H1 (cell line): ENCODE results near the gene MYCBPAP. TPM values are rescaled to one million over a fixed set of nuclear protein-coding genes. Genes with fewer than 3 reads are reported as not detected.

Source experiments
- RFX5 ChIP-seq: IDR thresholded peaks from 2 replicates; pipeline ENCODE4 v1.6.1; 2011; ENCODE audit warnings: low read depth, low read length, improper control_type of control experiment, borderline replicate concordance
- ZNF274 ChIP-seq: IDR thresholded peaks from 2 replicates; pipeline ENCODE4 v1.7.0; 2012; ENCODE audit warnings: low read length, borderline replicate concordance; ENCODE audit errors: extremely low read depth
- polyA plus RNA-seq, 7 experiments: library from polyadenylated mRNA; depleted of rRNA in 3 of 7; stranded (reverse) in 5 of 7; unstranded in 2 of 7; fragments of >200 nt in 5 of 7; fragments of 200-250 nt in 2 of 7; gene quantifications; 1 replicate in 5 of 7; 2 replicates in 1 of 7; 4 replicates in 1 of 7; pipeline versions ENCODE4 v1.2.1 to v1.2.3, GENCODE V29; 2011 to 2013; ENCODE audit warnings: missing spikeins in 2 of 7, mixed read lengths in 2 of 7
- total RNA-seq: library from RNA; stranded (reverse); fragmentation: NEBNext Ultra II Directional; extraction: Animal tissue kit (Norgen Biotek cat#: 25700); gene quantifications from 2 replicates; pipeline ENCODE4 v1.2.1, GENCODE V29; 2021

Gene MYCBPAP
- total and polyA plus RNA-seq, 2 of the 8 experiments (the other 6 are each of a cell fraction or from before 2014, with no cell fraction given), result 0.89 to 3.3 TPM

- TF ChIP-seq RFX5 (no peak), ZNF274 (no peak)
Measured at GRCh38 chr17:50506298-50506697, 1.9 kb upstream of the MYCBPAP start (continued).
